SKM-1 (cell line): ENCODE measurements around the gene ANTXR1.

ENCODE experiments used
- DNase-seq: peaks from one replicate; lab custom pipeline; 2025; ENCODE audit not compliant: unreplicated experiment; lab: John Stamatoyannopoulos, UW

Gene ANTXR1

GRCh38 chr2:69070969-69071368, 58.0 kb downstream of the ANTXR1 start:
- no peak for DNase-seq

- no peak for DNase-seq
These were observed 61.1 kb downstream of the ANTXR1 start for GRCh38 chr2:69073928-69074570.

- no peak for DNase-seq
These were observed 61.9 kb downstream of the ANTXR1 start for GRCh38 chr2:69074918-69075317.

GRCh38 chr2:69075486-69075885, 62.5 kb downstream of the ANTXR1 start:
- DNase-seq, result no peak

- DNase-seq, result no peak
These were observed 63.6 kb downstream of the ANTXR1 start for GRCh38 chr2:69076601-69077000.

- DNase-seq, result no peak
These were observed 64.4 kb downstream of the ANTXR1 start for GRCh38 chr2:69077252-69077950.

GRCh38 chr2:69080071-69080470, 67.1 kb downstream of the ANTXR1 start:
- DNase-seq, result no peak

GRCh38 chr2:69081001-69081580, 68.1 kb downstream of the ANTXR1 start:
- no peak for DNase-seq

- no peak for DNase-seq
These were observed 68.8 kb downstream of the ANTXR1 start for GRCh38 chr2:69081757-69082156.

GRCh38 chr2:69082430-69082997, 69.5 kb downstream of the ANTXR1 start:
- DNase-seq, result no peak

- no peak for DNase-seq
These were observed 70.3 kb downstream of the ANTXR1 start for GRCh38 chr2:69083235-69083748.

GRCh38 chr2:69084492-69084891, 71.5 kb downstream of the ANTXR1 start:
- DNase-seq, result no peak

- DNase-seq, result no peak
These were observed 73.5 kb downstream of the ANTXR1 start for GRCh38 chr2:69086466-69086865.

GRCh38 chr2:69087211-69087911, 74.4 kb downstream of the ANTXR1 start:
- DNase-seq, result no peak

- no peak for DNase-seq
These were observed 74.9 kb downstream of the ANTXR1 start for GRCh38 chr2:69087912-69088240.

- no peak for DNase-seq
These were observed 75.5 kb downstream of the ANTXR1 start for GRCh38 chr2:69088466-69088865.

- DNase-seq, result no peak
These were observed 76.3 kb downstream of the ANTXR1 start for GRCh38 chr2:69089266-69089665.

GRCh38 chr2:69089998-69090397, 77.0 kb downstream of the ANTXR1 start:
- DNase-seq, result no peak

GRCh38 chr2:69090820-69091219, 77.8 kb downstream of the ANTXR1 start:
- no peak for DNase-seq

- DNase-seq, result no peak
These were observed 79.9 kb downstream of the ANTXR1 start for GRCh38 chr2:69092857-69093256.

GRCh38 chr2:69095305-69095704, 82.3 kb downstream of the ANTXR1 start:
- no peak for DNase-seq
